RWPE2 (cell line): Measurements from ENCODE around the gene PSTPIP1.

Experiments
- ATAC-seq: fragments of 200-7000 bp; cut with Tn5 transposase; 3 replicates; pipeline ENCODE4 v1.9.1; 2021; ENCODE audit warnings: low read depth
- DNase-seq: peaks from one replicate; pipeline ENCODE4 v3.0.0-alpha.2; 2020; ENCODE audit warnings: low spot score
- H3K27ac ChIP-seq: fragments of 450-650 bp; 2 replicates; pipeline ENCODE4 v1.5.1; 2017; ENCODE audit warnings: mild to moderate bottlenecking; ENCODE audit not compliant: poor library complexity, severe bottlenecking
- H3K27me3 ChIP-seq: fragments of 250-450 bp; sonication (Bioruptor Pico); 2 replicates; pipeline ENCODE4 v1.5.1; 2021; ENCODE audit warnings: mild to moderate bottlenecking, moderate library complexity; ENCODE audit not compliant: insufficient read depth, poor library complexity, severe bottlenecking
- H3K36me3 ChIP-seq: fragments of 250-450 bp; sonication (Bioruptor Pico); 2 replicates; pipeline ENCODE4 v1.5.1; 2020; ENCODE audit warnings: low read depth, mild to moderate bottlenecking, moderate library complexity
- H3K4me1 ChIP-seq: fragments of 250-450 bp; sonication (Bioruptor Pico); 2 replicates; pipeline ENCODE4 v1.5.1; 2021; ENCODE audit warnings: mild to moderate bottlenecking, moderate library complexity; ENCODE audit not compliant: insufficient read depth, poor library complexity, severe bottlenecking
- H3K4me3 ChIP-seq: fragments of 250-450 bp; sonication (Bioruptor Pico); 2 replicates; pipeline ENCODE4 v1.5.1; 2021; ENCODE audit warnings: mild to moderate bottlenecking, moderate library complexity; ENCODE audit not compliant: severe bottlenecking
- H3K9me3 ChIP-seq: fragments of 250-450 bp; sonication (Bioruptor Pico); 2 replicates; pipeline ENCODE4 v1.5.1; 2021; ENCODE audit warnings: mild to moderate bottlenecking, moderate library complexity; ENCODE audit not compliant: severe bottlenecking
- TF ChIP-seq, protein P1 (sequence below): fragments of 450-650 bp; IDR thresholded peaks from one replicate; pipeline ENCODE4 v1.5.1; 2017; ENCODE audit warnings: mild to moderate bottlenecking, moderate library complexity; ENCODE audit not compliant: poor library complexity, severe bottlenecking

PSTPIP1 gene

GRCh38 chr15:77032052-77032646 is 37.2 kb downstream of the PSTPIP1 start:
- Histone ChIP-seq H3K27me3 (no peaks in the 10 kb centered on the region), H3K4me3 (no peak overlapping the region), H3K36me3 (no peaks in the 10 kb centered on the region), H3K4me1 (no peaks in the 10 kb centered on the region), H3K27ac (no peak overlapping the region), H3K9me3 (no peaks in the 10 kb centered on the region)
- TF ChIP-seq, protein P1, sequence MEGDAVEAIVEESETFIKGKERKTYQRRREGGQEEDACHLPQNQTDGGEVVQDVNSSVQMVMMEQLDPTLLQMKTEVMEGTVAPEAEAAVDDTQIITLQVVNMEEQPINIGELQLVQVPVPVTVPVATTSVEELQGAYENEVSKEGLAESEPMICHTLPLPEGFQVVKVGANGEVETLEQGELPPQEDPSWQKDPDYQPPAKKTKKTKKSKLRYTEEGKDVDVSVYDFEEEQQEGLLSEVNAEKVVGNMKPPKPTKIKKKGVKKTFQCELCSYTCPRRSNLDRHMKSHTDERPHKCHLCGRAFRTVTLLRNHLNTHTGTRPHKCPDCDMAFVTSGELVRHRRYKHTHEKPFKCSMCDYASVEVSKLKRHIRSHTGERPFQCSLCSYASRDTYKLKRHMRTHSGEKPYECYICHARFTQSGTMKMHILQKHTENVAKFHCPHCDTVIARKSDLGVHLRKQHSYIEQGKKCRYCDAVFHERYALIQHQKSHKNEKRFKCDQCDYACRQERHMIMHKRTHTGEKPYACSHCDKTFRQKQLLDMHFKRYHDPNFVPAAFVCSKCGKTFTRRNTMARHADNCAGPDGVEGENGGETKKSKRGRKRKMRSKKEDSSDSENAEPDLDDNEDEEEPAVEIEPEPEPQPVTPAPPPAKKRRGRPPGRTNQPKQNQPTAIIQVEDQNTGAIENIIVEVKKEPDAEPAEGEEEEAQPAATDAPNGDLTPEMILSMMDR, result no peak
- ATAC-seq (no peak), DNase-seq (peak; percentile 73)

DNA sequence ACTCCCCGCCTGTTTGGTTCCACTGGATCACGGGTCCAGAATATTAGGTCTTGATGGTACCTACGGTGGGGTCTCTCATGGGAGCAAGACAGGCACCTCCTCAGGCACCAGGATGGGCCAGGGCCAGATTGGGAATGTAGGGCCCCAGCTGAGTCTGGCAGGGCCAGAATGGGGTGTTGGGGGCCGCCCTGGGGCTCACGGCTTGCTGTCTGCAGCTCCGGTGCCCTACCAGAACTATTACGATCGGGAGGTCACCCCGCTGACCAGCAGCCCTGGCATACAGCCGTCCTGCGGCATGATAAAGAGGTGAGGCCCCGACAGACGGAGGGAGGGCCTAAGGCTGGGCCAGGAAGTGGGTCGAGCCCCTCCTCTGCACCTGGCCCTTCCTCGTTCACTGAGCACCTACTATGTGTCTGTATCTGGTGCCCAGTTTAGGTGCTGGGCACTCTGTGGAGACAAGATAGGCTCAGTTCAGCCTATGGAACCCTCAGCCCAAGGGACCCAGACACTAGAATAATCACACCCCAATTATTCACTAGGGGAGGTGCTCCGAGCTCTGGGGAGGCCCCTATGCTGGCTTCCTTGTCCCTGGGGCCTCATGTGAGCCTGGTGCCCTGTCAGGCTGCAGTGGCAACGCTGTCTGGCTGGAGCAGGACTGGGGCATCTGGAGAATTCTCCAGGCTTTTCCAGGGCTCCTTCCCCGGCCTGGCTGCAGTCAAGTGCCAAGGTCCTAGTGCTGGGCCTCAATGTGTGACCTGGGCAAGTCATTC is 37.9 kb downstream of the PSTPIP1 start:
- Histone ChIP-seq H3K27ac (no peak overlapping the region), H3K4me1 (no peaks in the 10 kb centered on the region), H3K9me3 (no peaks in the 10 kb centered on the region), H3K36me3 (no peaks in the 10 kb centered on the region), H3K4me3 (no peak overlapping the region), H3K27me3 (no peaks in the 10 kb centered on the region)
- ATAC-seq (no peak), DNase-seq (no peak)
- TF ChIP-seq, protein P1, result no peak

GRCh38 chr15:77033417-77033728 is 38.4 kb downstream of the PSTPIP1 start:
- Histone ChIP-seq H3K27me3 (no peaks in the 10 kb centered on the region), H3K27ac (no peak overlapping the region), H3K9me3 (no peaks in the 10 kb centered on the region), H3K36me3 (no peaks in the 10 kb centered on the region), H3K4me3 (no peak overlapping the region), H3K4me1 (no peaks in the 10 kb centered on the region)
- TF ChIP-seq, protein P1, result no peak
- ATAC-seq, result no peak
- DNase-seq, result no peak

GRCh38 chr15:77033729-77034671 is 39.1 kb downstream of the PSTPIP1 start:
- Histone ChIP-seq H3K9me3 (no peaks in the 10 kb centered on the region), H3K36me3 (no peaks in the 10 kb centered on the region), H3K27ac (no peak overlapping the region), H3K4me1 (no peaks in the 10 kb centered on the region), H3K27me3 (no peaks in the 10 kb centered on the region), H3K4me3 (no peak overlapping the region)
- peak; percentile 69 for DNase-seq
- ATAC-seq, result no peak
- TF ChIP-seq, protein P1, result no peak
